ENCODE results near the gene CACNG8.

GRCh38 chr19:54021932-54022331, 59.2 kb downstream of the CACNG8 start:
- TF ChIP-seq CTCF (IDR thresholded peaks at IDR 0.05), result no peak
- no peak for TF ChIP-seq POLR2AphosphoS5 (IDR thresholded peaks at IDR 0.05)
- TF ChIP-seq EP300 (IDR thresholded peaks at IDR 0.05), result no peak
